ENCODE results near the gene SMTN.
"Not testable (repeated sequence)": the region's sequence is repeated elsewhere in the genome, so short reads cannot be mapped to it uniquely, and the experiment has no call there.

SMTN gene

GRCh38 chr22:31112547-31113091 is 31.5 kb downstream of the SMTN start:
- H3K4me3 ChIP-seq (ENCODE audit: low read length); H3K9me3 ChIP-seq (ENCODE audit: insufficient read depth, low read depth, low read length); H3K27ac ChIP-seq (ENCODE audit: low read depth, low read length); H3K4me1 ChIP-seq (ENCODE audit: insufficient read depth, low read length); H3K9ac ChIP-seq (ENCODE audit: low read depth, low read length); H3K36me3 ChIP-seq (ENCODE audit: insufficient read depth, low read length); H3K27me3 ChIP-seq (ENCODE audit: insufficient read depth, low read length): not testable (repeated sequence)
- WGBS = 91% methylated on average over 7 of the region's 7 CpGs

- Histone ChIP-seq H3K4me3 (ENCODE audit: low read length) (no peak overlapping the region), H3K27ac (ENCODE audit: low read depth, low read length) (no peak overlapping the region), H3K27me3 (ENCODE audit: insufficient read depth, low read length) (no peaks in the 10 kb centered on the region), H3K9ac (ENCODE audit: low read depth, low read length) (no peak overlapping the region), H3K4me1 (ENCODE audit: insufficient read depth, low read length) (peaks cover 5% of the 10 kb centered on the region), H3K36me3 (ENCODE audit: insufficient read depth, low read length) (no peaks in the 10 kb centered on the region), H3K9me3 (ENCODE audit: insufficient read depth, low read depth, low read length) (no peaks in the 10 kb centered on the region)
- WGBS = 86% methylated on average over 3 of the region's 3 CpGs
Observed at GRCh38 chr22:31118046-31118820, 37.1 kb downstream of the SMTN start.

- no peaks in the 10 kb centered on the region for H3K9me3 ChIP-seq (ENCODE audit: insufficient read depth, low read depth, low read length)
- H3K9ac ChIP-seq (ENCODE audit: low read depth, low read length) = no peak overlapping the region
- H3K4me1 ChIP-seq (ENCODE audit: insufficient read depth, low read length) = peaks cover 5% of the 10 kb centered on the region
- no peak overlapping the region for H3K4me3 ChIP-seq (ENCODE audit: low read length)
- no peaks in the 10 kb centered on the region for H3K36me3 ChIP-seq (ENCODE audit: insufficient read depth, low read length)
- H3K27me3 ChIP-seq (ENCODE audit: insufficient read depth, low read length) = no peaks in the 10 kb centered on the region; the same call in 1 of the 2 replicates
- no peak overlapping the region for H3K27ac ChIP-seq (ENCODE audit: low read depth, low read length)
- WGBS = 65% methylated on average over 5 of the region's 7 CpGs
Observed at GRCh38 chr22:31119026-31119717, 38.1 kb downstream of the SMTN start.

- Histone ChIP-seq H3K36me3 (ENCODE audit: insufficient read depth, low read length) (no peaks in the 10 kb centered on the region), H3K4me1 (ENCODE audit: insufficient read depth, low read length) (peaks cover 5% of the 10 kb centered on the region), H3K27me3 (ENCODE audit: insufficient read depth, low read length) (peaks cover 3% of the 10 kb centered on the region), H3K9ac (ENCODE audit: low read depth, low read length) (no peak overlapping the region), H3K9me3 (ENCODE audit: insufficient read depth, low read depth, low read length) (no peaks in the 10 kb centered on the region), H3K4me3 (ENCODE audit: low read length) (no peak overlapping the region), H3K27ac (ENCODE audit: low read depth, low read length) (no peak overlapping the region)
- WGBS = 75% methylated on average over 5 of the region's 5 CpGs
Observed at GRCh38 chr22:31120230-31120629, 39.1 kb downstream of the SMTN start.

- Histone ChIP-seq H3K4me3 (ENCODE audit: low read length) (no peak overlapping the region), H3K27me3 (ENCODE audit: insufficient read depth, low read length) (peaks cover 3% of the 10 kb centered on the region), H3K27ac (ENCODE audit: low read depth, low read length) (no peak overlapping the region), H3K9ac (ENCODE audit: low read depth, low read length) (no peak overlapping the region), H3K36me3 (ENCODE audit: insufficient read depth, low read length) (no peaks in the 10 kb centered on the region), H3K9me3 (ENCODE audit: insufficient read depth, low read depth, low read length) (no peaks in the 10 kb centered on the region), H3K4me1 (ENCODE audit: insufficient read depth, low read length) (peaks cover 5% of the 10 kb centered on the region)
- WGBS = 75% methylated on average over 1 of the region's 1 CpG
Observed at GRCh38 chr22:31120642-31121041, 39.5 kb downstream of the SMTN start.

GRCh38 chr22:31121403-31121802 is 40.3 kb downstream of the SMTN start:
- H3K27me3 ChIP-seq (ENCODE audit: insufficient read depth, low read length) = peaks cover 3% of the 10 kb centered on the region

GRCh38 chr22:31122196-31122531 is 41.0 kb downstream of the SMTN start:
- H3K4me1 ChIP-seq (ENCODE audit: insufficient read depth, low read length) = peaks cover 5% of the 10 kb centered on the region
- H3K9ac ChIP-seq (ENCODE audit: low read depth, low read length) = no peak overlapping the region
- H3K27me3 ChIP-seq (ENCODE audit: insufficient read depth, low read length) = peaks cover 3% of the 10 kb centered on the region
- H3K9me3 ChIP-seq (ENCODE audit: insufficient read depth, low read depth, low read length) = no peaks in the 10 kb centered on the region
- no peaks in the 10 kb centered on the region for H3K36me3 ChIP-seq (ENCODE audit: insufficient read depth, low read length)
- WGBS = 84% methylated on average over 2 of the region's 2 CpGs
- no peak overlapping the region for H3K4me3 ChIP-seq (ENCODE audit: low read length)
- no peak overlapping the region for H3K27ac ChIP-seq (ENCODE audit: low read depth, low read length)

More at GRCh38 chr22:31121403-31121802, 40.3 kb downstream of the SMTN start:
- Histone ChIP-seq H3K4me1 (ENCODE audit: insufficient read depth, low read length) (peaks cover 5% of the 10 kb centered on the region), H3K27ac (ENCODE audit: low read depth, low read length) (no peak overlapping the region), H3K36me3 (ENCODE audit: insufficient read depth, low read length) (no peaks in the 10 kb centered on the region), H3K4me3 (ENCODE audit: low read length) (no peak overlapping the region), H3K9me3 (ENCODE audit: insufficient read depth, low read depth, low read length) (no peaks in the 10 kb centered on the region), H3K9ac (ENCODE audit: low read depth, low read length) (no peak overlapping the region)
- WGBS = 94% methylated on average over 4 of the region's 4 CpGs

GRCh38 chr22:31122532-31123291 is 41.6 kb downstream of the SMTN start, which contains the start of gene INPP5J:
TSS of gene INPP5J (plus strand) at chr22:31122966. CDS start at chr22:31123015, 49 bp downstream.
- Histone ChIP-seq H3K27me3 (ENCODE audit: insufficient read depth, low read length) (peaks cover 3% of the 10 kb centered on the region), H3K36me3 (ENCODE audit: insufficient read depth, low read length) (no peaks in the 10 kb centered on the region), H3K9me3 (ENCODE audit: insufficient read depth, low read depth, low read length) (no peaks in the 10 kb centered on the region), H3K27ac (ENCODE audit: low read depth, low read length) (no peak within 1 kb of the TSS), H3K9ac (ENCODE audit: low read depth, low read length) (peak within 1 kb of the TSS; percentile 46), H3K4me3 (ENCODE audit: low read length) (peak within 1 kb of the TSS; percentile 57), H3K4me1 (ENCODE audit: insufficient read depth, low read length) (peaks cover 5% of the 10 kb centered on the region)
- WGBS = 24% methylated on average over 10 of the region's 10 CpGs

- Histone ChIP-seq H3K9me3 (ENCODE audit: insufficient read depth, low read depth, low read length) (no peaks in the 10 kb centered on the region), H3K36me3 (ENCODE audit: insufficient read depth, low read length) (no peaks in the 10 kb centered on the region), H3K27me3 (ENCODE audit: insufficient read depth, low read length) (peaks cover 3% of the 10 kb centered on the region), H3K4me1 (ENCODE audit: insufficient read depth, low read length) (peaks cover 5% of the 10 kb centered on the region), H3K4me3 (ENCODE audit: low read length) (peak overlapping the region; percentile 57), H3K27ac (ENCODE audit: low read depth, low read length) (no peak overlapping the region), H3K9ac (ENCODE audit: low read depth, low read length) (peak overlapping the region; percentile 46)
- 64% methylated on average over 4 of the region's 4 CpGs for WGBS
Observed at GRCh38 chr22:31123292-31123602, 42.1 kb downstream of the SMTN start.

- H3K4me3 ChIP-seq (ENCODE audit: low read length) = no peak overlapping the region
- no peaks in the 10 kb centered on the region for H3K9me3 ChIP-seq (ENCODE audit: insufficient read depth, low read depth, low read length)
- WGBS = 79% methylated on average over 3 of the region's 3 CpGs
- no peaks in the 10 kb centered on the region for H3K36me3 ChIP-seq (ENCODE audit: insufficient read depth, low read length)
- no peak overlapping the region for H3K27ac ChIP-seq (ENCODE audit: low read depth, low read length)
- peaks cover 3% of the 10 kb centered on the region for H3K27me3 ChIP-seq (ENCODE audit: insufficient read depth, low read length)
- peaks cover 5% of the 10 kb centered on the region for H3K4me1 ChIP-seq (ENCODE audit: insufficient read depth, low read length)
- H3K9ac ChIP-seq (ENCODE audit: low read depth, low read length) = no peak overlapping the region
Observed at GRCh38 chr22:31124290-31124689, 43.2 kb downstream of the SMTN start.

Measured in HUES64 (cell line).